GM19025 (cell line): ENCODE measurements around the gene PCYT2.

Experiments
- ATAC-seq: cut with Tn5 transposase; IDR thresholded peaks from one replicate; pipeline ENCODE4 v1.9.1; 2021; ENCODE audit warnings: mild to moderate bottlenecking, low read depth, moderate library complexity; ENCODE audit not compliant: unreplicated experiment

Gene PCYT2

DNA sequence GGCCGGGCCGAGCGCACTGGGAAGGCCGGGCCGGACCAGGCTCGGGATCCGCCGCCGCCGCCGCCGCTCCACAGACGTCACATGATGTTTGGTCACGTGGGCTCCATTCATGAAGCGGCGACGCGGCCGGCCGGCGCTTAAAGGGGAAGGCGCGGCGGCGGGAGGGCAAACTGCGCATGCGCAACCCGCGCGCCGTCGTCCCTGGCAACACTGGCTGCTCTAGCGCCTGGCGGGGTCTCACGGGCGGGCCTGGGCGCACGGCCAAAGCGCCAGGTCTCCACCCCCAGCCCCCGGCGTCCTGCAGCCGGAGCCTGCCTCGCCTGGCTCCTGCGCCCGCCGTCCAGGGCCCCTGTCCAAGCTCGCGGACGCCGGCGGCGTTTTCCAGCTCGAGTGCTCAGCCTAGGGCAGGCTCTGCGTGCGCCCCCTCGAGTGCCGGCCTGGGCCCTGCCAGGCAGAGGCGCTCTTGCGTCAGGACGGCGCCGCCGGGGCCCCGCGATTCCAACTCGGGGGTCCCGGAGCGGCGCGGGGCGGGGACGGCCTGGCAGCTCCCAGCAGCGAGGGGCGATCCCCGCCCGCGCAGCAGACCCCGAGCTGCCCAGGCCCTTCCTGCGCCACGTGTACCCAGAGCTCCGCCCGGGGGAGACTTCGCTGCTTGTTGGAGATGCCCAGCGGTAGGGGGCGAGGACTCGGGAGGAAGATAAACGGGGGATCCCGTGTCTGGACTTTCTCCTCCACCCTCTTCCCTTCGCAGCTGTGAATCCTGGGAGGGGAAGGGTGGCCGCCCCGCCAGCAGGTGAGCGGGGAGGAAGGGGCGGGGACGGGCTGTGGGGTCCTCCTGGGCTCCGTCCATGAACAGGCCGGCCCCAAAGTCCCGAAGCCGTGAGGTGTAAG lies 16.7 kb upstream of the PCYT2 start, which contains the start of gene MAFG:
TSS of gene MAFG (minus strand) at position 83 of the 891 bp plus-strand sequence. CDS start 4,550 bp downstream, outside the sequence.
- peak; percentile 71 for ATAC-seq

DNA sequence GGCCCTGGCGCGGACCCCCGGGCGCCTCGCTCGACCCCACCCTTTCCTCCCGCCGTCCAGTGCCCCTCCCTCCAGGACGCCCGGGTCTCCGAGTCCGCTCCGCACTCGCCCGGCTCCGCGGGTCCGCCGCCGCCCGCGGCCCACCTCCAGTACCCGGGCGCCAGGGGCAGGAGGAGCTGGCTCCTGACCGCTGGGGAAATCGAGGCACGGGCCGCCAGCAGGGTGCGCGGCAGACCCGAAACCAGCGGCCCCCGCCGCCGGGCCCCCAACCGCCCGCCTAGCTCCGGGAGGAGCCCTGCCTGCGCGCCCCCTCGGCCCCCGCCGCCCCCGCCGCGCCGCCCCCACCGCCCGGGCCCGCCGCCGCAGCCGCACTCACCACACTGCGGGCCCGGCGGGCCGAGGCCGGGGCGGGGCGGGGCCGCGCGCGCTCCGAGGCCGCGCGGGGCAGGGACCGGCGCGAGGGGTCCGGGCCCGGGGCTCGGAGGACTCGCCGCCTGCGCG lies 16.0 kb upstream of the PCYT2 start:
- ATAC-seq: peak; percentile 14

DNA sequence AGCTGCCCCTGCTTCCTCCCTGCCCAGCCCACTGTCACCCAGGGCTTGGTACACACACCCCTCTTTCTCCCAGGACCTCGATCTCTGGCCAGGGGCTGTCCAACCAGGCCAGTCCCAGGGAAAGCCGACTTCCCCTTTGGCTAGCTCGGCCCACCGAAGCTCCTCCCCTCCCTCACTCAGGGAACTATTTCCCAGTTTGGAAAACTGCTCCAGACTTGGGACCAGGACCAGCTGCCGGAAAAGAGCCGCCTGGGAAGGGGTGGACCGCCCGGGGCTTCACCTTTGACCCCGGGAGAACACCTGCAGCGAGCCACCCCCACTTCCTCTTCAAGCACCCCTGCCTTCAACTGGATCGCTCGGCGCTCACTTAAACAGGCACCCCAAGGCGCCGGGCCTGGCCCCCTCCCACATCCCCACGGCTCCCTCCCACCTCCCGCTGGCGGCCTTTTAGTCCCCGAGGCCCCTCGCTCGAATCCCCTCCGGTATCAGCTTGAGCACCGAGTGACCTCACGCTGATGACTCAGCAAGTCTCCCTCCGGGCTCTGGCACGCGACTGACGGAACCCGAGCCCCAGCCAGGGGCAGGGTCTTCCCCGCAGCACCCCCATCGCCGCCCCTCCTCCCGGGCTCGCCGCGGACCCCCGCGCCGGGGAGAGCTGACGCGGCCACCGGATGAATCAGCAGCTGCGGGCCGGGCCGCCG lies 15.4 kb upstream of the PCYT2 start:
- ATAC-seq: peak; percentile 15

DNA sequence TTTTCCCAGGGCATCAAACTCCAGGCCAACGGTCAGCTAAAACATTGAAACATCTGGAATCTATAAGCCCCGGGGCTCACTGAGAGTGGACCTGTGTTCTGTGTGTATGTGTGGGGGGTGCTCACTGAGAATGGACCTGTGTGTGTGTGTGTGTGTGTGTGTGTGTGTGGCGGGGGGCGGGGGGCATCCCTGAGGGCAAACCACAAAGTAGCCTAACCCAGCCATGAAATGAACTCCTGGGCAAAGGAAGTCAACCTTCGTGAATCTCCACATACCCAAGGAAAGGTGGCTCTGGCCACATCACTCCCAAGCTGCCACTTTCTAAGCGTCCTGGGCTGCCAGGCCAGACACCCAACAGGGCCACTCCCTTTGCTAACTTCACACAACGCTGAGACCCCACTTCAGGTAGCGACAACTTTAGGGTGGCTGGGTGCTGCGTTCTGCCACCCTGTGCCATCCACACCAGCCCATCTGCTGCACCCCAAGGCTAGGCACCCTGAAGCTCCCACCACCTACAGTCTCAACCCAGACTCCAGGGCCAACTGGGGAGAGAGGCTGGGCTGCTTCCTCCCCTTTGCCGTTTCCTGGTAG lies 14.8 kb upstream of the PCYT2 start:
- ATAC-seq: no peak

GRCh38 chr17:81924557-81925532 lies 13.6 kb upstream of the PCYT2 start:
- ATAC-seq: no peak

DNA sequence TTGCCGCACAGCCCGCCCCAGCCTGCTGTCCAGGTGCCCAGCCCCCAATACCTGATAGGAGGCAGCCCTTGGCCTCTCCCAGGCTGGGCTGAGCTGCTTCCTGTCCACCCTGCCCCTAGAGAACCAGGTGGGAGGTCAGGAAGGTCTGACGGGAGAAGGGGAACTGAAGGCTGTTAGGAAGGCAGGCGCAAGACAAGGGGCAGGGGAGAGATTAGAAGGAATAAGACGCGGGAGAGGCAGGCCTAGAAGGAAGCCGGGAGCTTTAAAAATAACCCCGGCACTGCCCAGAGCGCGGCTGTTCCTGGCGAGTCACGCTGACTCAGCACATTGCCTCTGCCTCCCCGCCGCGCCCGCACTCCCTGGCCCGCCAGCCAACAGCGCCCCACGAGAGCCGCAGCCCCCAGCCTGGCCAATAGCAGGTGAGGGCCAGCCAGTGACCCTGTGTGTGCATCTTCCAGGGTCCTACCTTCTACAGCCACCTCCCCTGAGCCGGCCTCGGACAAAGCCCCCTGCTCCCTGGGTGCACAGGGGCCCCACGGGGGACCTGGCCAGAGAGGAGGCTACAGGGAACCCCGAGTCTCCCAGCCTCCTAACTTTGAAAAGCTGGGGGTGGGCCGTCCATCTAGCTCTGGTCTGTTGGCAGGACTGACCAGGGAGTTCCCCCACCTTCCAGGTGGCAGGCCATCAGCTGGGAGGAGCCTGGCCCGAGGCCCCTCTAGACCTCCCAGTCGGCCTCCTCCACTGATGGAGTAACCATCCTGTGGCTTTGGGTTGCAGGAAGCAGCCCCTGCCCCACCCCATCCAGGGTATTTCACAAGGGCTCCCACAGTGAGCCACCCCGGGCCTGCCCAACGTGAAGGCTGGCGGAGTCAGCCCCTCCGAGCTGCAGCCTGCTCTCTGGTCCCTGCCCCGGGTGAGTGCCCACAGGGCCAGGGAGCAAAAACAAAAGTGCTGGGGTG lies 12.4 kb upstream of the PCYT2 start:
- ATAC-seq: no peak

GRCh38 chr17:81922566-81923301 lies 11.5 kb upstream of the PCYT2 start:
- no peak for ATAC-seq

DNA sequence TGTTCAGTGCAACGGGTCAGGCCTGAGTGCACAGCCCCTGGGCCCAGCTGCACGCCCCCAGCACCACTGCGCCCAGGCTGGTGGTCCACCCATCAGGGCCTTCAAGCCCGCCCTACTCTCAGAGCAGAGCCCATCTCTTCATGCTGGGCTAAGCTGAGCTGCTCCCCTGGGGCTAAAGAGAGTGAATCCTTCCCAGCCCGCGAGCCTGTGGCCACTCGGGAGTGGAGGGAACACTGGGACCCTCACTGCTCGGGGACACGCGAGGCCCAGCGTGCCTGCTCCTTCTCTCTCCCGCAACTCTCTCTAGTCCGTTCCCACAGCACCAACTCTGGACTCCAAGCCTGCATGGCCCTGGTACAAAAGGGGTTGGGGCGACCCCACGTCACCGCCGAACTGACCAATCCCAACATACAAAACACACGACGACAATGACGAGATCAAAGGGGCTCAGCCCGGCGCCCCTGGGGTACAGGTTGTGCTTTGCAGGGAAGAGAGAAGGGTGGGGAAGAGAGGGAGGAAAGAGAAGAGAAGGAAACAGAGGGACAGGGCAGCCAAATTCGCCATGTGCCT lies 10.9 kb upstream of the PCYT2 start:
- ATAC-seq: no peak

- no peak for ATAC-seq
Observed at GRCh38 chr17:81921537-81921862, 10.3 kb upstream of the PCYT2 start.

- no peak for ATAC-seq
Observed at GRCh38 chr17:81920612-81921536, 9.7 kb upstream of the PCYT2 start.

GRCh38 chr17:81918832-81919545 lies 7.8 kb upstream of the PCYT2 start:
- ATAC-seq: no peak

DNA sequence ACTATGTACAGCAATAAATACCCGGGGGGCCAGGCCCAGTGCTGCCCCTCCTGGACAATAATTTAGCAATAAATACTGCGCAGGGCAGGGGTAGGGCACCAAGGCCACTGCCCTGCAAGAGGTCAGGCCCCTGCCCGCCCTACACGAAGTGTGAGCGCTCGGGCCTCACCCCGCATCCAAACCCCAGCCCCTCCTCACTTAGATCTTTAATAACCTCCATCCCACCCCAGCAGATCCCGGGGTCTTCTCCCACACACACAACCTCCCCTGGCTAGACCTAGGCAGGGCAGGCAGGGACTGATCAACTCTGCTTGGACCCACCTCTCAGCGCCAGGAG lies 7.1 kb upstream of the PCYT2 start:
- ATAC-seq: peak; percentile 24

DNA sequence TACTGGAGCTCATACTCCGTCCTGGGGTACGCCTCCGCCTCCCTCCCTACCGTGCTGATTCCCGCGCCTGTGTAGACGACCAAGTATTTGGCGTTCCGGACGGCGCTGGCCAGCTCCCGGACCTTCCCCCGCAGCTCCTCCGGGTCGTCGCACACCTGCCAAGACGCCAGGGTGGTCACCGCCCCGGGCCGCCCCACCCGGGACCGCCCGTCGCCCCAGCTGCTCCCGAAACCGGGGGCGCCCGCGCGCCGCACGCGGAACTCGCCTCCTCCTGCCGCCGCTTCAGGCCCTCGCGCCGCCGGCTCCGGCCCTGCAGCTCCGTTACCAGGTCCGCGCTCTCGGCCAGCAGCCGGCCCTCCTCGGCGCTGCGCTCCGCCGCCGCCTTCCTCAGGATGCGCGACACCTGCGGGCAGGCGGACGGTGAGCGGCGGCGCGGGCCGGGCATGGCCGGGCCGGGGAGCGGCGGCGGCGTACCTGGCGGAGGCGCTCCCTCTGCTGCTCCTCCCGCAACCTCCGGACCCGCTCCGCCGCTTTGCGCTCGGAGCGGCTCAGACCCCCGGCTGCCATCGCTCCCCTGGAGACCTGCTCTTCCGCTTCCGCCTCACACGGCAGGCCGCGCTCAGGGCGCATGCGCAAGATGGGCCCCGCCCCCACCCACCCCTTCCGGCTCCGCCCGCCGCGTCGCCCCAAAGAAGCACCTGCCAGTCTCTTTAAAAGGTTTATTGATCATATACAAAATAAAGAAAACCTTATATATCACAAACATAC lies 6.5 kb upstream of the PCYT2 start, which contains the start of gene SIRT7:
TSS of gene SIRT7 (minus strand) at position 612 of the 768 bp plus-strand sequence. CDS start at position 567, 45 bp downstream.
- peak; percentile 70 for ATAC-seq

GRCh38 chr17:81916234-81917001 lies 5.2 kb upstream of the PCYT2 start:
- ATAC-seq: no peak

DNA sequence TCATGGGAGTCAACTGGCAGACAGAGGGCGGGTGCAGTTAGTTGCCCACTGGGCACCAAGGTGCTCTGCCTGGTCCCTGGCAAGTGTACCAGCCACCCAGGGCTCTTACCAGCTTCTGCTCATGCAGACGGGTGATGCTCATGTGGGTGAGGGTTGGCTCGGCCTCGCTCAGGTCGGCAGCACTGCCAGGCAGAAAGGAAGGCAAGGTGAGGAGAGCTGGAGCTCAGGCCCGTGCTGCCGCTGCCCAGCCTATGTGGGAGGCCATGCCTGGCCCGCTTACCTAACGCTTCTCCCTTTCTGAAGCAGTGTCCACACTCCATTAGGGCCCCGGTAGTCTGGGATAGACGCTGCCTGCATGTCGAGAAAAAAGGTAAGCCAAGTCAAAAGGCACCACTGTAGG lies 4.1 kb upstream of the PCYT2 start:
- ATAC-seq: no peak
